SK-N-SH (cell line): ENCODE data around the gene RNF19B. TPM values are rescaled to one million over a fixed set of nuclear protein-coding genes. Genes with fewer than 3 reads are reported as not detected.

Experiments used
- CTCF ChIA-PET: fragments of 300-600, 350-600 bp; formaldehyde crosslinking; extraction: SDS; loops from one replicate; lab custom pipeline; 2021; lab: Yijun Ruan, JAX
- POLR2A ChIA-PET: fragments of 350-600 bp; sonication (Branson Sonifier 250); formaldehyde crosslinking; extraction: SDS; loops from one replicate; lab custom pipeline; 2020; ENCODE audit warnings: antibody characterized with exemption, inconsistent platforms; lab: Yijun Ruan, JAX
- DNase-seq: peaks from one replicate; pipeline ENCODE4 v3.0.0; 2012
- H2AFZ ChIP-seq: fragments of 200-600 bp; sonication (generic); 2 replicates; pipeline ENCODE4 v1.8.1; 2016; ENCODE audit warnings: antibody characterized with exemption, mild to moderate bottlenecking, low read depth
- H3F3A ChIP-seq: fragments of 200-600 bp; sonication (generic); replicated peaks from 2 replicates; pipeline ENCODE3; 2016; ENCODE audit warnings: antibody characterized with exemption, mild to moderate bottlenecking; ENCODE audit not compliant: insufficient read depth
- H3K27ac ChIP-seq, 2 experiments: fragments of 200-500 bp in 1 of 2; fragments of 200-600 bp in 1 of 2; sonication (Bioruptor generic) in 1 of 2; sonication (generic), shearing (Covaris generic) in 1 of 2; 2 replicates each; pipeline versions ENCODE4 v1.5.1 to v1.6.1; 2014 to 2016; ENCODE audit warnings: low read depth in 2 of 2, inconsistent platforms in 1 of 2, low read length in 1 of 2, mild to moderate bottlenecking in 1 of 2, mixed read lengths in 1 of 2
- H3K27me3 ChIP-seq: fragments of 200-600 bp; sonication (generic), shearing (Covaris generic); 2 replicates; pipeline ENCODE4 v1.6.1; 2016; ENCODE audit warnings: mixed run types; ENCODE audit not compliant: insufficient read depth
- H3K36me3 ChIP-seq, 2 experiments: fragments of 200-500 bp in 1 of 2; fragments of 200-600 bp in 1 of 2; sonication (Bioruptor generic) in 1 of 2; sonication (generic) in 1 of 2; replicated peaks in 1 of 2; 2 replicates each; pipeline versions ENCODE3 to v1.5.1; 2014 to 2016; ENCODE audit warnings: low read length in 1 of 2, mild to moderate bottlenecking in 1 of 2; ENCODE audit not compliant: insufficient read depth in 2 of 2, control insufficient read depth in 1 of 2
- H3K4me1 ChIP-seq, 2 experiments: fragments of 200-500 bp in 1 of 2; fragments of 200-600 bp in 1 of 2; sonication (Bioruptor generic) in 1 of 2; sonication (generic), shearing (Covaris generic) in 1 of 2; 2 replicates each; pipeline versions ENCODE4 v1.5.1 to v1.6.1; 2014 to 2016; ENCODE audit warnings: low read depth in 1 of 2, low read length in 1 of 2, mixed run types in 1 of 2; ENCODE audit not compliant: insufficient read depth in 2 of 2, control insufficient read depth in 1 of 2
- H3K4me2 ChIP-seq: fragments of 200-600 bp; sonication (generic), shearing (Covaris generic); 2 replicates; pipeline ENCODE4 v1.6.1; 2017; ENCODE audit warnings: mixed run types
- H3K4me3 ChIP-seq, 2 experiments: fragments of 200-500 bp in 1 of 2; fragments of 200-600 bp in 1 of 2; sonication (Bioruptor generic) in 1 of 2; sonication (generic), shearing (Covaris generic) in 1 of 2; 2 replicates each; pipeline versions ENCODE4 v1.5.1 to v1.8.1; 2014 to 2016; ENCODE audit warnings: low read depth in 2 of 2, inconsistent platforms in 1 of 2, low read length in 1 of 2, mild to moderate bottlenecking in 1 of 2, mixed read lengths in 1 of 2, moderate library complexity in 1 of 2
- H3K79me2 ChIP-seq: fragments of 200-600 bp; sonication (generic); 2 replicates; pipeline ENCODE4 v1.8.1; 2017; ENCODE audit warnings: mild to moderate bottlenecking; ENCODE audit not compliant: insufficient read depth
- H3K9ac ChIP-seq: fragments of 200-600 bp; sonication (generic); 2 replicates; pipeline ENCODE4 v1.6.1; 2017; ENCODE audit warnings: mixed run types
- H3K9me2 ChIP-seq: fragments of 200-600 bp; sonication (generic); 2 replicates; pipeline ENCODE4 v1.6.1; 2017; ENCODE audit warnings: mixed run types
- H3K9me3 ChIP-seq: fragments of 200-600 bp; sonication (generic); 2 replicates; pipeline ENCODE4 v1.6.1; 2017; ENCODE audit warnings: mixed run types, mild to moderate bottlenecking, moderate library complexity
- H4K20me1 ChIP-seq: fragments of 200-600 bp; sonication (generic); 2 replicates; pipeline ENCODE4 v1.6.1; 2017; ENCODE audit warnings: mild to moderate bottlenecking, mixed run types; ENCODE audit not compliant: insufficient read depth
- CHD2 ChIP-seq: fragments of 150-350 bp; IDR thresholded peaks from 2 replicates; pipeline ENCODE4 v1.6.1; 2018; ENCODE audit warnings: low read length; ENCODE audit not compliant: partially characterized antibody
- CTCF ChIP-seq: fragments of 200-600 bp; sonication (generic); IDR thresholded peaks from 2 replicates; pipeline ENCODE4 v1.6.1; 2017; ENCODE audit warnings: antibody characterized with exemption, mild to moderate bottlenecking, moderate library complexity
- ELF1 ChIP-seq: IDR thresholded peaks from 2 replicates; pipeline ENCODE4 v1.4.0; 2012
- EZH2phosphoT487 ChIP-seq: fragments of 200-600 bp; sonication (generic); IDR thresholded peaks from 2 replicates; pipeline ENCODE4 v1.6.1; 2017; ENCODE audit warnings: low read depth, mixed run types, mild to moderate bottlenecking, antibody characterized with exemption, moderate library complexity, borderline replicate concordance
- FOXM1 ChIP-seq: IDR thresholded peaks from 2 replicates; pipeline ENCODE4 v1.4.0; 2012; ENCODE audit warnings: low read depth, mild to moderate bottlenecking
- MAX ChIP-seq: IDR thresholded peaks from 2 replicates; pipeline ENCODE4 v1.4.0; 2012; ENCODE audit warnings: low read depth
- NFIC ChIP-seq: IDR thresholded peaks from 2 replicates; pipeline ENCODE4 v1.4.0; 2012; ENCODE audit warnings: borderline replicate concordance
- SIN3A ChIP-seq: IDR thresholded peaks from 2 replicates; pipeline ENCODE4 v1.6.1; 2012; ENCODE audit warnings: low read depth, mild to moderate bottlenecking, low read length, moderate library complexity, borderline replicate concordance
- WGBS: methylation state at CpG from one replicate; pipeline ENCODE4 v1.1.6; 2017; ENCODE audit warnings: low lambda C conversion rate; 5-methylcytosine and 5-hydroxymethylcytosine counted together
- polyA plus RNA-seq, 3 experiments: library from polyadenylated mRNA; depleted of rRNA; stranded (reverse); fragments of >200 nt; gene quantifications; 2 replicates each; pipeline ENCODE4 v1.2.3, GENCODE V29; 2012

Gene RNF19B
- polyA plus RNA-seq, 1 of the 3 experiments (the other 2 are of a cell fraction): 20.1 TPM

- no peak overlapping the region for H3K27ac ChIP-seq
- DNase-seq: no peak
- no peak overlapping the region for H3K4me2 ChIP-seq
- peaks cover 4% of the 10 kb centered on the region; the same call in 1 of the 2 replicates for H4K20me1 ChIP-seq
- H3K9ac ChIP-seq: no peak overlapping the region
- peaks cover 14% of the 10 kb centered on the region; the same call in 1 of the 2 replicates for H3K79me2 ChIP-seq
- no peaks in the 10 kb centered on the region for H3K9me2 ChIP-seq
- CTCF ChIA-PET: interaction anchor here (2.4 kb wide), 2 partner anchors 10 to 11 kb away, joined by 9 to 18 read pairs; no protein-coding TSS in a partner anchor
- H3F3A ChIP-seq: peaks cover 14% of the 10 kb centered on the region
- H2AFZ ChIP-seq: no peak overlapping the region
- H3K27me3 ChIP-seq: no peaks in the 10 kb centered on the region
- peaks cover 37 to 51% of the 10 kb centered on the region in 2 experiments for H3K36me3 ChIP-seq
- POLR2A ChIA-PET: no interaction called here
- H3K4me1 ChIP-seq: peaks cover 0 to 13% of the 10 kb centered on the region in 2 experiments; a peak in 3 of 4 replicates
- no peaks in the 10 kb centered on the region for H3K9me3 ChIP-seq
- TF ChIP-seq ELF1: no peak
- no peak for TF ChIP-seq FOXM1
- TF ChIP-seq MAX: no peak
- no peak for TF ChIP-seq EZH2phosphoT487
- no peak overlapping the region for H3K4me3 ChIP-seq
Observed at GRCh38 chr1:32944180-32944579, 20.4 kb downstream of the RNF19B start.

- H2AFZ ChIP-seq: no peak overlapping the region
- H3K36me3 ChIP-seq: peaks cover 43 to 56% of the 10 kb centered on the region in 2 experiments
- H4K20me1 ChIP-seq: no peaks in the 10 kb centered on the region
- TF ChIP-seq CHD2: no peak
- TF ChIP-seq SIN3A: no peak
- TF ChIP-seq CTCF: no peak
- TF ChIP-seq NFIC: 0 out of 2 replicates have a peak, but pooled peaks have one; percentile 9
- no peak for TF ChIP-seq MAX
- no peak overlapping the region; the same call in 1 of the 2 replicates for H3K4me2 ChIP-seq
- POLR2A ChIA-PET: interaction anchor here (0.6 kb wide), 1 partner anchor 87 kb away, joined by 3 read pairs; no protein-coding TSS in a partner anchor
- H3K4me3 ChIP-seq: no peak overlapping the region
- peaks cover 16% of the 10 kb centered on the region for H3F3A ChIP-seq
- 56% methylated on average over 1 of the region's 4 CpGs for WGBS
- CTCF ChIA-PET: interaction anchor here (0.7 to 2.1 kb wide), 5 partner anchors 9 to 539 kb away, joined by 3 to 8 read pairs (median 4); no protein-coding TSS in a partner anchor
- H3K79me2 ChIP-seq: no peaks in the 10 kb centered on the region; the same call in 1 of the 2 replicates
- no peak for DNase-seq
- no peaks in the 10 kb centered on the region for H3K9me2 ChIP-seq
- no peaks in the 10 kb centered on the region for H3K9me3 ChIP-seq
- H3K27ac ChIP-seq: peak overlapping the region in 1 of 2 experiments; percentile 28; a peak in 1 of 4 replicates
- H3K27me3 ChIP-seq: no peaks in the 10 kb centered on the region
- no peak overlapping the region for H3K9ac ChIP-seq
- peaks cover 0 to 11% of the 10 kb centered on the region in 2 experiments; a peak in 3 of 4 replicates for H3K4me1 ChIP-seq
Observed at GRCh38 chr1:32939655-32940371, 24.8 kb downstream of the RNF19B start.
